Renal cortex interstitium (tissue), 3 donors: ENCODE data around the gene DGLUCY. TPM values are rescaled to one million over a fixed set of nuclear protein-coding genes. Genes with fewer than 3 reads are reported as not detected.

Source experiments
- polyA plus RNA-seq, 3 donors: library from polyadenylated mRNA; unstranded; fragments of 120-200 nt; gene quantifications; one replicate each; pipeline ENCODE4 v1.2.1, GENCODE V29; 2013; ENCODE audit not compliant: insufficient read length in 3 of 3

The DGLUCY gene
- polyA plus RNA-seq, 3 donors: 65.4 to 79.2 (median 73.4) TPM

Other genes with a start within 250 kb of the DGLUCY start
- gene RPS6KA5, start 53.4 kb upstream of the DGLUCY start, polyA plus RNA-seq: 1 to 10 TPM; 6.3 to 7.6 (median 7.3) TPM
- gene GPR68, start 130.6 kb downstream of the DGLUCY start, polyA plus RNA-seq: 1 to 10 TPM; 1.8 to 4.2 (median 1.9) TPM